Skeletal muscle satellite cell (primary cell): ENCODE data around the gene INPP5A.

Source experiments
- H3K27me3 ChIP-seq: 2 replicates; pipeline ENCODE4 v1.7.0; 2013; ENCODE audit warnings: low read length; ENCODE audit not compliant: control insufficient read depth, insufficient read depth
- H3K36me3 ChIP-seq: 2 replicates; pipeline ENCODE4 v1.7.0; 2013; ENCODE audit warnings: mild to moderate bottlenecking, control low read depth, low read length; ENCODE audit not compliant: insufficient read depth
- H3K4me1 ChIP-seq: 2 replicates; pipeline ENCODE4 v1.7.0; 2013; ENCODE audit warnings: low read length; ENCODE audit not compliant: control insufficient read depth, insufficient read depth
- H3K4me2 ChIP-seq: 2 replicates; pipeline ENCODE4 v1.7.0; 2013; ENCODE audit warnings: mild to moderate bottlenecking, low read length
- H3K4me3 ChIP-seq: 2 replicates; pipeline ENCODE4 v1.7.0; 2013; ENCODE audit warnings: low read length
- H3K9ac ChIP-seq: 2 replicates; pipeline ENCODE4 v1.7.0; 2013; ENCODE audit warnings: mild to moderate bottlenecking, low read depth, low read length, moderate library complexity
- H3K9me3 ChIP-seq: replicated peaks from 2 replicates; pipeline ENCODE4 v1.7.0; 2013; ENCODE audit warnings: mild to moderate bottlenecking, control low read depth, low read length

The INPP5A gene

DNA sequence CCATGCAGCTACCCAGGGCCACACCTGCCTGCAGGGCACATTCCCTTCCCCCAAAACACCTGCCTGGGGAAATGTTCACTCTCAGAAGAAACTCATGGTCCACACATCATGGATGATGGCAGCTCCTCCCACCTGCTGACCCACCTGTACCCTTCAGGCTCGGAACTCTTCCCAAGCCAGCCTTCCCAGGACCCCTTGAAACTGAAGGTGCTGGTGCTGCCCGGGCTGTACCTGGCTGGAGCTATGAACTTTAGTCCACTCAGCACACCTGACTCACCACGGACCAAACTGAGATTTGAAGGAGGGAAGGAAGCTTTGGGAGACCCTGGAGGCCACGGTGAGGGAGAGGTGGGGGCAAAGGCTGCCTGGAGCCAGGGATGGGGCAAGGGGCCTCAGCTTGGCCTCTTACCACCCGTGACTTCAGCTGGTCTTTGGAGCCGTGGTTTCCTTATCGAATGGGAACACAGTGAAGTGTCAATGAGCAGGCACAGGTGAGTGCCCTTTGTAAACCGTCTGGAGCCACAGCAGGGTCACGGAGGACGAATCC is 30.1 kb upstream of the INPP5A start:
- Histone ChIP-seq H3K4me1 (no peaks in the 10 kb centered on the region), H3K4me2 (no peak overlapping the region), H3K9me3 (no peaks in the 10 kb centered on the region), H3K4me3 (no peak overlapping the region), H3K9ac (no peak overlapping the region), H3K27me3 (peaks cover 54% of the 10 kb centered on the region), H3K36me3 (no peaks in the 10 kb centered on the region)

DNA sequence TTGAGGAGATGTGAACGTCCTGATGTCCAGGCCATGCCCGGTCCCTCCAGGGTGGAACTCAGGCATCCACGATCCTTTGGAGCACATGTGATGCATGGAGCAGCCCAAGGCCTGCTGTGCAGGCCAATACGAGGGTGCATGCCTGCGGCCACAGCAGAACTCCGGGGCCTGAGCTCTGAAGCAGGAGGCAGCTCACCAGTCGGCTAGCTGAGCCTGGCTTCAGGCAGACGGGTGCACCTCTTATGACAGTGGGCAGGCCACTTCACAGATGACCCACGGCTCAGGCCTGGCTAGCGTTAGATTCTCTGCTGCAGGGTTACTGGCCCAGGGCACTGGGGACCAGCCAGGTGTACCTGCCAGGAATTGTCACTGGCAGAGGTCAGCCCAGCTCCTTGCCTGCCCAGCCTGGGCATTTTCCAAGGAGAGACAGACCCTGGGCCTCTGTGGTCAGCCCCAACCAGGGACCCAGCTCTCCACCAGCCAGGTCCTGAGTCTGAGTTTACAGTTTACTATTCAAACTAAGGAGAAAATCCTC is 29.6 kb upstream of the INPP5A start:
- no peaks in the 10 kb centered on the region for H3K4me1 ChIP-seq
- H3K9ac ChIP-seq: no peak overlapping the region
- no peaks in the 10 kb centered on the region for H3K9me3 ChIP-seq
- no peak overlapping the region for H3K4me3 ChIP-seq
- no peaks in the 10 kb centered on the region for H3K36me3 ChIP-seq
- H3K4me2 ChIP-seq: no peak overlapping the region
- peaks cover 49% of the 10 kb centered on the region for H3K27me3 ChIP-seq

DNA sequence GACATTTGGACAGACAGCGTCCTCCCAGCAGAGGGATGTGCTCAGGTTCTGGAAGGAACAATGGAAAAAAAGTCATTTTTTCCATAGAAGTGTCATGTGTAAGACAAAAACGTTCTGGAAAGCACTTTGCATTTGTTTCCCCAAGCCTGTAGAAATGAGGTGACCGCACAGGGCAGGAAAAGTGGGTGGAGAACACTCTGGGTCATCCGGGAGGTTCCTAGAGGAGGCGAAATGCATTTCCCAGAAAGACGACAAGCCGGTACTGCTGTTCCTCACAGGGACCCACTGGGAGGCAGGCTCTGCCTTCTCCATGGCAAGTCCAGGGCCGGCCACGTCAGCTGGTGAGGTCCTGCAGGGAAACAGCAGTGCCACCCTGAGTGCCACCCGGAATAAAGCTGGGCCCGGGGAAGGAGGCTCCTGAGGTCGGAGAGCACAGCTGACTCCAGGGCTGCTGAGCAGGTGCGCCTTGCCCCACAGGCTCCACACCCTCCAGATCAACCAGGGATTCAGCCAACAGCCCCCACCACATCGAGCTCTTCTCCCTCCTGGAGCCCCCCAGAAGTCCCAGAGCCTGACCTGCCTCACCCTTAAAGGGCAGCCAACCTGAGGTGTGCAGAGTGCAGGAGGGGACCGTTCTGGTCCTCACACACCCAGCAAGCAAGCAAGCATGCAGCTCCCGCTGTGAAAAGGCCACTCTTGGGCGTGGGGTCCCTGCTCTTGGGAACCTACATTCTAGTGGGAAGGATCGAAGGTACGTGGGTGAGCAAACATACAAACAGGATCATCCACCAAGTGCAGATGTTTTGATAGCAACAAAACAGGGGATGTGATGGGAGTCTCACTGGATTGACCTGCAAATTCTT is 28.8 kb upstream of the INPP5A start:
- no peaks in the 10 kb centered on the region for H3K9me3 ChIP-seq
- H3K36me3 ChIP-seq: no peaks in the 10 kb centered on the region
- no peak overlapping the region for H3K4me2 ChIP-seq
- no peak overlapping the region for H3K9ac ChIP-seq
- H3K27me3 ChIP-seq: peaks cover 42% of the 10 kb centered on the region
- no peaks in the 10 kb centered on the region for H3K4me1 ChIP-seq
- no peak overlapping the region for H3K4me3 ChIP-seq

DNA sequence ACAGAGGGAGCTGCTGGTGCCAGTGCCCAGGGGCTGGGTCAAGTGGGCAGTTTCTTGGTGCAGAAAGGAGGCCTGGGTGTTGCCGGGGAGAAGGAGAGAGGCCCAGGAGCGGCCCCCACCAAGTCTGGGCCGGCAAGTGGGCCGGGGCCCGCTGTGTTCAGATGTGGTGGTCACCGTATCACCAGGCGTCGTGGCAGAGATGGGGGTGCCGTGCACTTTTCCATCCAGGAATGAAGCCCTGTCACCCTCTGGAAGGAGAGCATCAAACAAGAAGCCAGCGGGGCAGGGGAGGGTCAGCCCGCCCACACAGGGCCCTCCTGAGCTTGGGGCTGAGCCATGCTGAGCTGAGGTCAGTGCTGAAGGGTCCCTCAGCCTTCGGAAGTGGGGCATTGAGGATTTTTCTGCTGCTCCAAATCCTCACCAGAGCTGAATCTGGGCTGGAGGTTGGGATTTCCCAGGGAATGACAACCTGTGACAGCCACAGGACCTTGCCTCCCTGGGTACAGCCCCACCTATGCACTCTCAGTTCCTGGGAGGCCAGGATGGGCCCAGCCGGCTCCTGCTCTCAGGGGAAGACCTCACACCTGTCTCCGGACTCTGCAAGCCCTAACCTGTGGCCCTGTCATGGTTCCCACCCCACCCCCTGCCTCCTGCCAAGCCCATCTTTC is 27.9 kb upstream of the INPP5A start:
- Histone ChIP-seq H3K27me3 (peaks cover 35% of the 10 kb centered on the region), H3K4me2 (no peak overlapping the region), H3K36me3 (no peaks in the 10 kb centered on the region), H3K4me1 (no peaks in the 10 kb centered on the region), H3K9ac (no peak overlapping the region), H3K9me3 (no peaks in the 10 kb centered on the region), H3K4me3 (no peak overlapping the region)

DNA sequence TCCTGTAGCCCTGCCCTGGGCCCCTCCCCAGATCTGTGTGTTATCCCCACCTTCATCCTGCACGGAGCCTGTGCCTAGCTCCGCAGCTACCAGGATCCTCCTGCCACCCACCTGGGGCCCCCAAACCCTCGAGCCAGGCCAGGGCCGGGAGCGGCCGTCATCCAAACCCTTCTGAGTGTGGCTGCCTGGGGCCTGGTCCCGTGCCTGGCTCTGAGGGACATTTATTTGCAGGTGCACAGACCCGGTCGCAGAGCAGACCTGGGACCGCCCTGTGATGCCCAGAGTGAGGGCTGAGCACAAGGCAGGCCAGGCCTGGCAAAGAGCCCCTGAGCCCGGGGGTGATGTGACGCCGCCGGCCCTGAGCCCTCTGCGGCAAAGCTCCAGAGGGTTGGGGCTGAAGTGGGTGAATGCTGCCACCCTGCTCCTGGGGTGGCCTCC is 27.4 kb upstream of the INPP5A start:
- Histone ChIP-seq H3K4me3 (no peak overlapping the region), H3K9me3 (no peaks in the 10 kb centered on the region), H3K27me3 (peaks cover 32% of the 10 kb centered on the region), H3K9ac (no peak overlapping the region), H3K36me3 (no peaks in the 10 kb centered on the region), H3K4me1 (no peaks in the 10 kb centered on the region), H3K4me2 (no peak overlapping the region)

DNA sequence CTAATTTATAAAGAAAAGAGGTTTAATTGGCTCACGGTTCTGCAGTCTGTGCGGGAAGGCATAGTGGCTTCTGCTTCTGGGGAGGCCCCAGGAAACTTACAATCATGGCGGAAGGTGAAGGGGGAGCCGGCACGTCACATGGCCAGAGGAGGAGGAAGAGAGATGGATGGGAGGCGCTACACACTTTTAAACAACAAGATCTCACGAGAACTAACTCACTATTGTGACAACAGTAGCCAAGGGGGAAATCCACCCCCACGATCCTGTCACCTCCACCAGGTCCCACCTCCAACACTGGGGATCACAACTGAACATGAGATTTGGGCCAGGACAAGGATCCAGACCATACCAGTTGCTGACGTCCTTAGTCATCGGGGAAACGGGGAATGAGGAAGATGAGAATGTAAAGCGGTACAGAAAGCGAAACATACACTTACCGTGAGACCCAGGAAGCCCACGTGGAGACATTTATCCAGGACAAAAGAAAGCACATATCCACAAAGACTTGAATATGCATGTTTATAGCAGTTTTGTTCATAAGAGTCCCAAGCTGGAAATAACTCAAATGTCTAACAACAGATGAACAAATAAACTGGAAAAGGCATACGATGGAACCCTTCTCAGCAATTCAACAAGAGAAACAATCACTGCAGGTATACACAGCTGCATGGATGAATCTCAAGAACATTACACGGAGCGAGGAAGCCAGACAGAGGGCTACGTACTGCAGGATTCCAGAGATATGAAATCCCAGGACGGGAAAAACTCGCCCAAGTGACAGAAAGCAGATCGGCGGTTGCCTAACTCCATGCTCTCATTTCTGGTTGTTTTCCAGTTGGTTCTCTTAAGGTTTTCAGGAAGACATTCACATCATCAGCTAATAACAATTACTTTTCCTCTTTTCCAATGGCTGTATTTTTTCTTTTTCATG is 26.2 kb upstream of the INPP5A start:
- Histone ChIP-seq H3K9me3 (no peaks in the 10 kb centered on the region), H3K36me3 (no peaks in the 10 kb centered on the region), H3K4me1 (peaks cover 1% of the 10 kb centered on the region), H3K27me3 (peaks cover 32% of the 10 kb centered on the region), H3K9ac (no peak overlapping the region), H3K4me3 (no peak overlapping the region), H3K4me2 (no peak overlapping the region)

DNA sequence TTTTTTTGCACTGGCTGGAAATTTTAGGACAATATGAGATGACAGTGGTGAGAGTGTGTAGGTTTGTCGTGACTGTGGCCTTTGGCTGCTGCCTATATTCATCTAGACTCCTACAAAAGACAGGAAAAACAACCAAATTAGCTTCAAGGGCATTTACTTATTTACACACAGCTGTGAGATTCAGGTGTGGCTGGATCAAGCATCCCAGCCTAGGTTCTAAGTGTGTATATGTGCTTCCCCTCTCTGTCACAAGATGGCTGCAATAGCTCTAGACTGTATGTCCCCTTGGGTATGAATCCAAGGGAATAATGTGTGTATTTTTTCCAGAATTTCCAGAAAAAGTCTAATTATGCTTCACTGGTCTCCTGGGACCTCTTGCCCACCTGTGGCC is 25.5 kb upstream of the INPP5A start:
- H3K9ac ChIP-seq: no peak overlapping the region
- H3K9me3 ChIP-seq: no peaks in the 10 kb centered on the region
- H3K27me3 ChIP-seq: peaks cover 31% of the 10 kb centered on the region
- H3K4me2 ChIP-seq: no peak overlapping the region
- H3K4me3 ChIP-seq: no peak overlapping the region
- H3K36me3 ChIP-seq: no peaks in the 10 kb centered on the region
- peaks cover 8% of the 10 kb centered on the region for H3K4me1 ChIP-seq

DNA sequence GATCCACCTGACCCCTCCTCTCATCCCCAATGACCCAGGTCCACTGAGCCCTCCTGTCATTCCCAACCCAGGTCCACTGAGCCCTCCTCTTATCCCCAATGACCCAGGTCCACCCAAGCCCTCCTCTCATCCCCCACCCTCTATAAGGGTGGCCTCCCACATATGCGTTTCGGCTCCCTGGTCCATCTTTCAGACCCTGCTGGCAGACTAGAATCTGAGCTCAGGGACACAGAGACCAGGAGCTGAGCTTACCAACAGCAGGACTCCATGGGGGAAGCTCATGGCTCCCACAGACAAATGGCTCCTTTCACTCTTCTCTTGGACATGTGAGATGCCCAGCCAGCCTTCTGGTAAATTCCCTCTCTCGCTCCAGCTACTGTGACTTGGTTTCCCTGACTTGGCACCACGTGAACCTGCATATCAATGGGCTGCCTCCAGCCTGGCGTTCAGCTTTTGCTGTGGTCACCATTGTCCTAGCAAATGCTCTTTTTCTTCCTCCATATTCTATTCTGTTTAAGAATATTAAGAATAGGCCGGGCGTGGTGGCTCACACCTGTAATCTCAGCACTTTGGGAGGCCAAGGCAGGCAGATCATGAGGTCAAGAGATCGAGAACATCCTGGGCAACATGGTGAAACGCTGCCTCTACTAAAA is 24.8 kb upstream of the INPP5A start:
- peaks cover 15% of the 10 kb centered on the region for H3K4me1 ChIP-seq
- H3K9me3 ChIP-seq: no peaks in the 10 kb centered on the region
- no peak overlapping the region for H3K4me2 ChIP-seq
- no peak overlapping the region for H3K4me3 ChIP-seq
- H3K27me3 ChIP-seq: peaks cover 23% of the 10 kb centered on the region
- H3K9ac ChIP-seq: no peak overlapping the region
- no peaks in the 10 kb centered on the region for H3K36me3 ChIP-seq

DNA sequence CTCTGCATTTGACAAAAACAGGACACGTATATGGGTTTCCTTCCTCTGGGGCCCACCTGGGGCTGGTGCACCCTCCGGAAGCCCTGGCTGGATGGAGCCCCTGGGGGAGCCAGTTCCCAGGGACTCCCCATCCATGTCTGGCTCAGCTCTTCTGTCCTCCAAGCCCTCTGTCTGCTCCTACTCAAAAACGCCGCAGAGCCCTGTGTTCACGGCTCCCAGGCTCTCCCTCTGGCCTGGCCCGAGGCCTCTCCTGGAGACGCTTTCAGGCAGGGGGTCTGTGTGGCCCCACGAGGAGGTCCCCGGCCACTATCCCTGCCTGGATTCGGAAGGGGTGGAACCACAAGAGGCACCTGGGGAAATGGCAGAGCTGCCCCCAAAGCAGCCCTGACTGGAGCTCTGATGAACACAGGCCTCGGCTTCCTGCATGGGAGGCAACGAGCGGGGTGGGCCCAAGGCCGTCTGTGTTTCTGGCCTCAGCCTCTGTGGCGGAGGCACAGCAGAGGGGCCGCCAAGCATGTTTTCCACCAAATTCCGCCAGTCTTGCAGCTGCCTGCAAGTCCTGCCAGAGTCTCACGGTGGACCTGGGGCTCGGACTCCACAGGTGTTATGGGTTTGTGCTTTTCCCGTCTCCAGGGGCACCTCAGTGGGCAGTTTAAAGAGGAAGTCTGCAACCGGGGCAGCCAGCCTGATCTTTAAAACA is 22.6 kb upstream of the INPP5A start:
- no peak overlapping the region for H3K4me2 ChIP-seq
- H3K4me1 ChIP-seq: peaks cover 20% of the 10 kb centered on the region
- H3K27me3 ChIP-seq: peaks cover 9% of the 10 kb centered on the region
- no peak overlapping the region for H3K9ac ChIP-seq
- no peaks in the 10 kb centered on the region for H3K9me3 ChIP-seq
- no peak overlapping the region for H3K4me3 ChIP-seq
- no peaks in the 10 kb centered on the region for H3K36me3 ChIP-seq
